WTC11 (cell line): ENCODE results near the gene PIGU.

ENCODE experiments used
- ATF2 ChIP-seq: sonication (generic); formaldehyde crosslinking; IDR thresholded peaks from 2 replicates; pipeline ENCODE4 v1.8.1; 2022; ENCODE audit warnings: low read depth, missing genetic modification reagents, borderline replicate concordance
- ATF3 ChIP-seq: sonication (generic); formaldehyde crosslinking; conservative IDR thresholded peaks from 2 replicates; pipeline ENCODE4 v1.8.1; 2022; ENCODE audit warnings: mild to moderate bottlenecking, missing genetic modification reagents
- CTCF ChIP-seq: fragments of 200-600 bp; IDR thresholded peaks from 2 replicates; pipeline ENCODE4 v1.8.0; 2022; ENCODE audit warnings: antibody characterized with exemption
- E2F4 ChIP-seq: sonication (generic); formaldehyde crosslinking; IDR thresholded peaks from 2 replicates; pipeline ENCODE4 v1.8.1; 2022; ENCODE audit warnings: low read depth, mild to moderate bottlenecking, moderate library complexity, missing genetic modification reagents, borderline replicate concordance
- ESRRA ChIP-seq: sonication (generic); formaldehyde crosslinking; IDR thresholded peaks from 2 replicates; pipeline ENCODE4 v1.8.1; 2022; ENCODE audit warnings: mild to moderate bottlenecking, missing genetic modification reagents, borderline replicate concordance
- RELA ChIP-seq: sonication (generic); formaldehyde crosslinking; IDR thresholded peaks from 2 replicates; pipeline ENCODE4 v1.8.1; 2022; ENCODE audit warnings: missing genetic modification reagents, mild to moderate bottlenecking, borderline replicate concordance
- SOX15 ChIP-seq: fragments of 250-450 bp; sonication (Bioruptor Pico); IDR thresholded peaks from 2 replicates; pipeline ENCODE4 v1.9.0; 2021; ENCODE audit warnings: mild to moderate bottlenecking
- TEAD4 ChIP-seq: sonication (generic); formaldehyde crosslinking; IDR thresholded peaks from 2 replicates; pipeline ENCODE4 v1.8.0; 2022; ENCODE audit warnings: mild to moderate bottlenecking, missing genetic modification reagents
- ZNF263 ChIP-seq: sonication (generic); formaldehyde crosslinking; IDR thresholded peaks from 2 replicates; pipeline ENCODE4 v1.8.1; 2022; ENCODE audit warnings: low read depth, mild to moderate bottlenecking, moderate library complexity, missing genetic modification reagents
- ZNF416 ChIP-seq: fragments of 250-450 bp; sonication (Bioruptor Pico); IDR thresholded peaks from 2 replicates; pipeline ENCODE4 v1.9.0; 2021; ENCODE audit warnings: mild to moderate bottlenecking, inconsistent platforms

GRCh38 chr20:34595377-34596184 is 81.3 kb downstream of the PIGU start:
- TF ChIP-seq CTCF (no peak), ESRRA (CRISPR knock-in tag) (no peak), ATF2 (CRISPR knock-in tag) (no peak), ATF3 (no peak), E2F4 (CRISPR knock-in tag) (no peak), ZNF263 (CRISPR knock-in tag) (no peak), ZNF416 (no peak), SOX15 (CRISPR knock-in tag) (no peak), RELA (CRISPR knock-in tag) (no peak), TEAD4 (CRISPR knock-in tag) (no peak)
